WI38 (cell line): ENCODE measurements around the gene POC1B.

ENCODE experiments used
- H3K4me3 ChIP-seq: 2 replicates; pipeline ENCODE4 v1.5.1; 2011; ENCODE audit warnings: low read depth, mild to moderate bottlenecking, control low read depth, low read length
- CTCF ChIP-seq: IDR thresholded peaks from 2 replicates; pipeline ENCODE4 v1.5.1; 2012; ENCODE audit warnings: low read depth, mild to moderate bottlenecking, control low read depth, low read length

The POC1B gene

GRCh38 chr12:89470741-89471509 lies 54.9 kb downstream of the POC1B start:
- no peak overlapping the region for H3K4me3 ChIP-seq
- TF ChIP-seq CTCF = peak; percentile 39

- H3K4me3 ChIP-seq = no peak overlapping the region
- TF ChIP-seq CTCF = no peak
These were observed 56.5 kb downstream of the POC1B start for GRCh38 chr12:89469361-89469760.

GRCh38 chr12:89468648-89469326 lies 57.1 kb downstream of the POC1B start:
- no peak for TF ChIP-seq CTCF
- H3K4me3 ChIP-seq = no peak overlapping the region

- TF ChIP-seq CTCF = no peak
- no peak overlapping the region for H3K4me3 ChIP-seq
These were observed 57.8 kb downstream of the POC1B start for GRCh38 chr12:89468017-89468416.

- H3K4me3 ChIP-seq = no peak overlapping the region
- TF ChIP-seq CTCF = no peak
These were observed 60.8 kb downstream of the POC1B start for GRCh38 chr12:89464974-89465592.

GRCh38 chr12:89461649-89462612 lies 63.9 kb downstream of the POC1B start:
- TF ChIP-seq CTCF = no peak
- no peak overlapping the region for H3K4me3 ChIP-seq
